ENCODE data around the gene GCN1.

The GCN1 gene

GRCh38 chr12:120190386-120190785 lies 4.1 kb downstream of the GCN1 start:
- Mint-ChIP-seq H3K27me3 (no peaks in the 10 kb centered on the region), H3K9me3 (no peaks in the 10 kb centered on the region), H3K4me3 (no peak overlapping the region), H3K27ac (no peak overlapping the region), H3K36me3 (peaks cover 12% of the 10 kb centered on the region), H3K4me1 (peaks cover 22% of the 10 kb centered on the region)
- no peak for ATAC-seq

GRCh38 chr12:120186654-120187053 lies 7.9 kb downstream of the GCN1 start:
- Mint-ChIP-seq H3K27ac (no peak overlapping the region), H3K9me3 (no peaks in the 10 kb centered on the region), H3K27me3 (no peaks in the 10 kb centered on the region), H3K4me3 (no peak overlapping the region), H3K36me3 (peaks cover 45% of the 10 kb centered on the region), H3K4me1 (peaks cover 2% of the 10 kb centered on the region)
- no peak for ATAC-seq

- H3K9me3 Mint-ChIP-seq: no peaks in the 10 kb centered on the region
- H3K4me1 Mint-ChIP-seq: no peaks in the 10 kb centered on the region
- H3K4me3 Mint-ChIP-seq: no peak overlapping the region
- H3K36me3 Mint-ChIP-seq: peaks cover 61% of the 10 kb centered on the region
- no peak for ATAC-seq
- H3K27ac Mint-ChIP-seq: peak overlapping the region; percentile 5
- no peaks in the 10 kb centered on the region for H3K27me3 Mint-ChIP-seq
These were observed 11.3 kb downstream of the GCN1 start for GRCh38 chr12:120183211-120183631.

GRCh38 chr12:120181991-120182631 lies 12.4 kb downstream of the GCN1 start:
- H3K9me3 Mint-ChIP-seq: no peaks in the 10 kb centered on the region
- no peak overlapping the region for H3K4me3 Mint-ChIP-seq
- H3K36me3 Mint-ChIP-seq: peaks cover 72% of the 10 kb centered on the region
- H3K27me3 Mint-ChIP-seq: no peaks in the 10 kb centered on the region
- no peak for ATAC-seq
- H3K4me1 Mint-ChIP-seq: no peaks in the 10 kb centered on the region
- no peak overlapping the region for H3K27ac Mint-ChIP-seq

- ATAC-seq: no peak
These were observed 13.5 kb downstream of the GCN1 start for GRCh38 chr12:120180975-120181374.

GRCh38 chr12:120175537-120175936 lies 19.0 kb downstream of the GCN1 start:
- H3K27me3 Mint-ChIP-seq: no peaks in the 10 kb centered on the region
- H3K4me1 Mint-ChIP-seq: peaks cover 7% of the 10 kb centered on the region
- no peak for ATAC-seq
- no peak overlapping the region for H3K27ac Mint-ChIP-seq
- no peaks in the 10 kb centered on the region for H3K9me3 Mint-ChIP-seq
- peaks cover 67% of the 10 kb centered on the region for H3K36me3 Mint-ChIP-seq
- H3K4me3 Mint-ChIP-seq: no peak overlapping the region

More at GRCh38 chr12:120180975-120181374, 13.5 kb downstream of the GCN1 start:
- Mint-ChIP-seq H3K27me3 (no peaks in the 10 kb centered on the region), H3K4me3 (no peak overlapping the region), H3K9me3 (no peaks in the 10 kb centered on the region), H3K36me3 (peaks cover 72% of the 10 kb centered on the region), H3K4me1 (peaks cover 6% of the 10 kb centered on the region), H3K27ac (no peak overlapping the region)

GRCh38 chr12:120175062-120175461 lies 19.5 kb downstream of the GCN1 start:
- Mint-ChIP-seq H3K9me3 (no peaks in the 10 kb centered on the region), H3K36me3 (peaks cover 72% of the 10 kb centered on the region), H3K4me3 (no peak overlapping the region), H3K27me3 (no peaks in the 10 kb centered on the region), H3K27ac (no peak overlapping the region), H3K4me1 (peaks cover 7% of the 10 kb centered on the region)
- ATAC-seq: peak; percentile 73

- ATAC-seq: no peak
These were observed 22.5 kb downstream of the GCN1 start for GRCh38 chr12:120172053-120172452.

GRCh38 chr12:120170631-120171030 lies 23.9 kb downstream of the GCN1 start:
- Mint-ChIP-seq H3K9me3 (no peaks in the 10 kb centered on the region), H3K4me3 (no peak overlapping the region), H3K27ac (no peak overlapping the region), H3K4me1 (peaks cover 16% of the 10 kb centered on the region), H3K36me3 (peaks cover 52% of the 10 kb centered on the region), H3K27me3 (no peaks in the 10 kb centered on the region)
- no peak for ATAC-seq

More at GRCh38 chr12:120172053-120172452, 22.5 kb downstream of the GCN1 start:
- Mint-ChIP-seq H3K4me1 (peaks cover 17% of the 10 kb centered on the region), H3K36me3 (peaks cover 61% of the 10 kb centered on the region), H3K4me3 (no peak overlapping the region), H3K9me3 (no peaks in the 10 kb centered on the region), H3K27me3 (no peaks in the 10 kb centered on the region), H3K27ac (no peak overlapping the region)

GRCh38 chr12:120169946-120170345 lies 24.6 kb downstream of the GCN1 start:
- Mint-ChIP-seq H3K4me1 (peaks cover 16% of the 10 kb centered on the region), H3K36me3 (peaks cover 45% of the 10 kb centered on the region), H3K27ac (no peak overlapping the region), H3K27me3 (no peaks in the 10 kb centered on the region), H3K9me3 (no peaks in the 10 kb centered on the region), H3K4me3 (no peak overlapping the region)
- no peak for ATAC-seq

- no peak overlapping the region for H3K4me3 Mint-ChIP-seq
- no peaks in the 10 kb centered on the region for H3K27me3 Mint-ChIP-seq
- H3K9me3 Mint-ChIP-seq: no peaks in the 10 kb centered on the region
- peaks cover 16% of the 10 kb centered on the region for H3K4me1 Mint-ChIP-seq
- ATAC-seq: no peak
- no peak overlapping the region for H3K27ac Mint-ChIP-seq
- H3K36me3 Mint-ChIP-seq: peaks cover 44% of the 10 kb centered on the region
These were observed 26.2 kb downstream of the GCN1 start for GRCh38 chr12:120168337-120168736.

- Mint-ChIP-seq H3K4me1 (peaks cover 16% of the 10 kb centered on the region), H3K27me3 (no peaks in the 10 kb centered on the region), H3K4me3 (no peak overlapping the region), H3K9me3 (no peaks in the 10 kb centered on the region), H3K36me3 (peaks cover 46% of the 10 kb centered on the region), H3K27ac (no peak overlapping the region)
- ATAC-seq: no peak
These were observed 26.9 kb downstream of the GCN1 start for GRCh38 chr12:120167529-120168095.

GRCh38 chr12:120164293-120164692 lies 30.2 kb downstream of the GCN1 start:
- peaks cover 69% of the 10 kb centered on the region for H3K36me3 Mint-ChIP-seq
- no peak overlapping the region for H3K27ac Mint-ChIP-seq
- H3K4me1 Mint-ChIP-seq: peaks cover 16% of the 10 kb centered on the region

GRCh38 chr12:120162763-120163162 lies 31.8 kb downstream of the GCN1 start:
- Mint-ChIP-seq H3K27ac (no peak overlapping the region), H3K36me3 (peaks cover 72% of the 10 kb centered on the region), H3K27me3 (no peaks in the 10 kb centered on the region), H3K4me3 (no peak overlapping the region), H3K4me1 (peaks cover 8% of the 10 kb centered on the region), H3K9me3 (no peaks in the 10 kb centered on the region)
- ATAC-seq: no peak

More at GRCh38 chr12:120164293-120164692, 30.2 kb downstream of the GCN1 start:
- Mint-ChIP-seq H3K27me3 (no peaks in the 10 kb centered on the region), H3K9me3 (no peaks in the 10 kb centered on the region), H3K4me3 (no peak overlapping the region)
- ATAC-seq: no peak

GRCh38 chr12:120161852-120162251 lies 32.7 kb downstream of the GCN1 start:
- no peak overlapping the region for H3K27ac Mint-ChIP-seq
- ATAC-seq: no peak
- H3K4me1 Mint-ChIP-seq: peaks cover 4% of the 10 kb centered on the region
- H3K27me3 Mint-ChIP-seq: no peaks in the 10 kb centered on the region
- H3K9me3 Mint-ChIP-seq: no peaks in the 10 kb centered on the region
- H3K36me3 Mint-ChIP-seq: peaks cover 79% of the 10 kb centered on the region
- no peak overlapping the region for H3K4me3 Mint-ChIP-seq

- no peak for ATAC-seq
- no peak overlapping the region for H3K27ac Mint-ChIP-seq
- H3K36me3 Mint-ChIP-seq: peaks cover 94% of the 10 kb centered on the region
These were observed 34.8 kb downstream of the GCN1 start for GRCh38 chr12:120159509-120160237.

More at GRCh38 chr12:120159509-120160237, 34.8 kb downstream of the GCN1 start:
- no peaks in the 10 kb centered on the region for H3K4me1 Mint-ChIP-seq
- H3K27me3 Mint-ChIP-seq: no peaks in the 10 kb centered on the region
- no peak overlapping the region for H3K4me3 Mint-ChIP-seq
- H3K9me3 Mint-ChIP-seq: no peaks in the 10 kb centered on the region

Data from stimulated activated memory B cell treated with anti-CD40 and anti-IgM and Interleukin-4, amounts not matched to agents 10 μg/mL and 1 μg/mL and 100 μg/mL, for 72 hours (primary cell).